GM18519 (cell line): ENCODE data around the gene ATP5PB.

ENCODE experiments used
- ATAC-seq: cut with Tn5 transposase; IDR thresholded peaks from one replicate; pipeline ENCODE4 v1.9.1; 2021; ENCODE audit warnings: mild to moderate bottlenecking, moderate library complexity; ENCODE audit not compliant: unreplicated experiment, low FRiP score

The ATP5PB gene, protein sequence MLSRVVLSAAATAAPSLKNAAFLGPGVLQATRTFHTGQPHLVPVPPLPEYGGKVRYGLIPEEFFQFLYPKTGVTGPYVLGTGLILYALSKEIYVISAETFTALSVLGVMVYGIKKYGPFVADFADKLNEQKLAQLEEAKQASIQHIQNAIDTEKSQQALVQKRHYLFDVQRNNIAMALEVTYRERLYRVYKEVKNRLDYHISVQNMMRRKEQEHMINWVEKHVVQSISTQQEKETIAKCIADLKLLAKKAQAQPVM

DNA sequence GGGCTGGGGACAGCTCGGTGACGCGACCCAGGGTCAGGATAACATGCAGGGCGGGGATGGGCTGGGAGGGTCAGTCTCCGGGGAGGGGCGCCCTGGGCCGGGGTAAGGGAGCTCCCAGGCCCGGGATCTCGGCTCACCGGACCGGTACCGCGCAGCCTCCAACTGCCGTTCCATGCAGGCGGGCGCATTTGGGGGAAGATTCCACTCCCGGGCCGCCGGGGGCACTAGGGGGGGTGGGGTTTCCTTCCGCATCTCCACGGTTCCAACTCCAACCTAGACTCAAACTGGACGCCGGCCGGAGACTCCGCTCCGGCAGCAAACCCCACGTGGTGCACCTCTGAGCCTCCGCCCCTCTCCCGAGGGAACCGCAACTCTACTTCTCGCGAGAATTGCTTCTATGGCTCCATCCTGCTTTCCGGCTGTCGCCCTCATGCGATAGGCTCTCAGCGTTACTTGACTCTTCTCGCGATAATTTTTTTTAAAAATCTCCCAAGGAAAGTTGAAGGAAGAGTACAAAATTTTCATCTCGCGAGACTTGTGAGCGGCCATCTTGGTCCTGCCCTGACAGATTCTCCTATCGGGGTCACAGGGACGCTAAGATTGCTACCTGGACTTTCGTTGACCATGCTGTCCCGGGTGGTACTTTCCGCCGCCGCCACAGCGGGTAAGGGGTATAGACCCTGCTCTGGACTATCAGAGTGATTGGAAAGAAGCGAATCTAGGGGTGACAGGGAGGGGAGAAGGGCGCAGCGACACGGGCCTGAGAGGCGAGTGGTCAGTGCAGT lies at the start of gene ATP5PB, which contains the start of gene WDR77:
TSS of gene ATP5PB (plus strand) at position 547 of the 785 bp plus-strand sequence. CDS start at position 625, 78 bp downstream.
TSS of gene WDR77 (minus strand) at position 339 of the 785 bp plus-strand sequence. CDS start at position 252, 87 bp downstream.
- peak; percentile 91 for ATAC-seq

DNA sequence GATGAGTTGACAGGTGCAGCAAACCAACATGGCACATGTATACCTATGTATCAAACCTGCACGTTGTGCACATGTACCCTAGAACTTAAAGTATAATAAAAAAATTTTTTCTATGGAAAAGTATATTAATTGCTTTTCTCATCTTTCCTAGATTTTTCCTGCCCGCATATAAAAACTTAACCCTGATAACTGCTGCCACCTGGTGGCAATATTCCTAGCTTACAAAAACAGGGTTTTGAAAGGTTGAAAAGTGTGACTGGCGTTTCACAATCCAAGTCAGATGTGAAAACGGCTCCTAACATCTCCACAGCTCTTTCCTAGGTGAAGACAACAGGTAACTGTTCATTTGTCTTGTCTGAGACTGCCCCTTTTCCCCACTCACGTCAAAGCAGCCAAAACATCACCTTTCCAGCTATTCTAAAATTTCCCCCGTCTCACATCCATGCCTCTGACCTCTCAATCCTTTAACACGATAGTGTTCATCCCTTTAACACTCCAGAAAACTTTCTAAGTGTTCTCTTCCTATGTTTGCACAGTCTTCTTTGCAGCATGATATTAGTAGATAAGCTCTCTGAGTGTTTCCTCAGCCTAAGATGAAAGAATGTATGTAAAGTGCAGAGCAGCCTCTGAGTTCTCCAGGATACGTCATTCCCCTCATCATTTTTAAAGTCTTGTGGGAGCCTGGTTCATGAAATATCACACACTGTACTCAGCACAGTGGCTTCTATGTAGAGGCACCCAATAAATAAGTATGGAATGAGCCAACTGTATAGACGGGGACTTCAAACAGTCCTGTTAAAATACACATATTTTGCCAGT lies 49.3 kb upstream of the ATP5PB start:
- no peak for ATAC-seq

DNA sequence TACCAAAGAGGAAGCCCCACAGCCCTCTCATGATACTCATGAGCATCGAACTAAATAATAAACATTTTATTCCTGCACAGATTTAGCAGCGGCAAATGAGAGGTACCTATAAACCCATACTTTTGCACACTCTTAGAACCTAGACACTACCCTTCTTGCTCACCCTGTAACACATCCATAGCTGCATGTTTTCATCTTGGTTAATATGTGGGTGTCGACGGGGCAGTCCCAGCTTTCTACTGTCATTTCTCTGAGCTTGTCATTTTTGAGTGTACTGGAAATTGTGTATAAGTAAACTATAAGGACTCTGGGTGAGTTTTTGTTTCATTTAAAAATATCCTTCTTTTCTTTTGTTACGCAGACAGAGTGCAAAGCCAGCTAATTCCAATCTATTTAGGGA lies 47.2 kb upstream of the ATP5PB start:
- no peak for ATAC-seq

DNA sequence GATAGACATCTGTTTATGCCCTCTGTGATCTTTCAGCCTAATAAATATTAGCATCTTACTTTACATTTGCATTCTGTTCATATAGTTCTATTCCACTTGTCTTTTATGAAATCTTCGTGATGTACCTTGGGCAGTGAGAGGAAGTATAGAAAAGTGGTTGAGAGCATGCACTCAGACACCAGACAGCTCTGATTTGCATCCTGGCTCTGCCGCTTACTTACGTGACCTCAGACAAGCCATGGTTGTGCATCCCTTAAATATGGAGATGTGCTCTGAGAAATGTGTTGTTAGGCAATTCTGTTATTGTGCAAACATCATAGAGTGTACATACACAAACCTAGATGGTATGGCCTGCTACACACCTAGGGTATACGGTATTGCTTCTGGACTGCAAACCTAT lies 44.7 kb upstream of the ATP5PB start:
- ATAC-seq, result no peak

- ATAC-seq, result peak; percentile 77
These were observed 42.9 kb upstream of the ATP5PB start for GRCh38 chr1:111406321-111406768.

GRCh38 chr1:111407301-111407700 lies 42.0 kb upstream of the ATP5PB start:
- ATAC-seq, result no peak

DNA sequence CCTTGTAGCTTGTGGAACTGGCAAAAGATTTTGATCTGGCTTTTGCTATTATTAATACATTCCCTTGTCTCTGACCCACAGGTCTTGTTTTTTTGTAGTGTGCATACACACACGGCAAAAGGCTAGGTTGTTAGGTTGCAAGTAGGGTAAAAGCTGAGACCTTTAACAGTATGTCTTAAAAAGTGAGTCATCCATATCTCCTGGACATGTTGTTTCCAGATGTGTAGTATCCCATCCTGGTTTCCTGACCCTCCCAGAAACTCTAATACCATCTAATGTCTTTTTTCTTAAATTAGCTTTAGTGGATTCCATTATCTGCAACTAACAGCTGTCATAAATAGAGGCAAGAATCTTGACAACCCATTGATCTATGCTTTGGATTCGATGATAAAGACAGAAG lies 36.4 kb upstream of the ATP5PB start:
- no peak for ATAC-seq

GRCh38 chr1:111414756-111415155 lies 34.5 kb upstream of the ATP5PB start:
- no peak for ATAC-seq

- no peak for ATAC-seq
These were observed 33.8 kb upstream of the ATP5PB start for GRCh38 chr1:111415461-111415860.

GRCh38 chr1:111417755-111418154 lies 31.5 kb upstream of the ATP5PB start:
- ATAC-seq, result no peak

- ATAC-seq, result no peak
These were observed 30.2 kb upstream of the ATP5PB start for GRCh38 chr1:111419037-111419436.

- ATAC-seq, result no peak
These were observed 28.9 kb upstream of the ATP5PB start for GRCh38 chr1:111420377-111420776.

DNA sequence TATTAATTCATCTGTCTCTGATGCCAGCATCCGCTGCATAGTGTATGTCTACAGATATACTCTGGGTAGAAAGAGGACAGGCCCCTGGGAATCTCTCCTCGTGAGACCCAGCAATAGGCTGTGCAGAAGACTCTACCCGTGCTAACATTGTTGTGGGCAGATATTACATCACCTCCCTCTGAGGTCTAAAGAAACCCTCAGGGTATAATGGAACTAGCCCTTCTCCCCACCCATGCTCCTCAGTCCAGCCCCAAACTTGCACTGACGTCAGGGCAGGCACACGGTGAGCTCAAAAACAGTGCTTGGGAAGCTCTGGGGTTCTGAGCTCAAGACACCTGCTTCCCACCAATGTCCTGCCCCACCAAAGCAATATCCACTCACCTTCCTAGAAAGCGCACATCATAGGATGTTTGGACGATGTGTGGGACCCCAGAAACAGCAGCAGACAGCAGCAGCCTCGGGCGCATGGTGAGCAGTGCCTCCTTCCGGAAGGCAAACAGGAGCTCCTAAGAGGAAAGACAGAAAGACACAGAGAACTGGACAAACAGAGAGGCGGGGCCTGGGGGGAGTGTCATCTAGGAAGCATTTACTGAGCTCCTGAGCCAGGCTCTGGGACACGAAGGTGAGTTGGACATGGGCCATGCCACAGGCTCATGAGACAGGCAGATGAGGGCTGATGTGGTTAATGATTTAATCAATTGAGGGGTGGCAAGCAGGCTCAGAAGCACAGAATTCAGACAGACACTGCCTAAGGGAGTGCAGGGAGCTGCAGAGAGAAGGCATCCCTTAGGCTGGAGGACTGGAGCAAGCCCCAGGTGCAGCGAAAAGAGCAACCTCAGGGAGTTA lies 26.5 kb upstream of the ATP5PB start:
- no peak for ATAC-seq

GRCh38 chr1:111424281-111424680 lies 25.0 kb upstream of the ATP5PB start:
- no peak for ATAC-seq

DNA sequence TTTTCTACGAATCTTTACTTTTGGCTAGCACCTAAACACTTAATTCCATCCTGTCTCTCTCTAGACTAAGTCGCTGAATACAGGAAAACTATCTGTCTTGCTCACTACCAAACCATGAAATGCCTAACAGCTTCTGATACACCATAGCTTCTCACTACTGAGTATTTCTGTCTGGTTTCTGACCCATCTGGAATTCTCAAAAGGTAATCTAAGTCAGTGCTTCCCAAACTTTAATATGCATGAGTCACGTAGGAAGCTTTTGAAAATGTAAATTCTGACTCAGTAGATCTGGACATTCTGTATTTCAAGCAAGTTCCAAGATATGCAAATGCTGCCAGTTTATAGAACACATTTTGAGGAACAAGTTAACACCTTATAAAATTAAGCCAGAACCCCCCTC lies 12.5 kb upstream of the ATP5PB start:
- ATAC-seq, result no peak

- no peak for ATAC-seq
These were observed 9.6 kb upstream of the ATP5PB start for GRCh38 chr1:111439461-111440351.

- no peak for ATAC-seq
These were observed 7.6 kb upstream of the ATP5PB start for GRCh38 chr1:111441573-111442192.

- no peak for ATAC-seq
These were observed 6.8 kb upstream of the ATP5PB start for GRCh38 chr1:111442457-111442856.

- no peak for ATAC-seq
These were observed 5.2 kb upstream of the ATP5PB start for GRCh38 chr1:111444031-111444430.
